PFSK-1 (cell line): Measurements from ENCODE around the gene YPEL5.

ENCODE experiments used
- FOXP2 ChIP-seq: optimal IDR thresholded peaks from 2 replicates; pipeline ENCODE3; 2011; ENCODE audit warnings: borderline replicate concordance, control low read depth, inconsistent platforms; ENCODE audit not compliant: insufficient read depth; ENCODE audit errors: extremely low read length, extremely low read depth
- POLR2AphosphoS5 ChIP-seq: IDR thresholded peaks from 2 replicates; pipeline ENCODE4 v1.6.1; 2012; ENCODE audit warnings: low read depth, mild to moderate bottlenecking, control low read depth, low read length, moderate library complexity
- SIN3A ChIP-seq: IDR thresholded peaks from 2 replicates; pipeline ENCODE4 v1.6.1; 2012; ENCODE audit warnings: mild to moderate bottlenecking, low read length, moderate library complexity, borderline replicate concordance; ENCODE audit not compliant: insufficient read depth
- TAF1 ChIP-seq: IDR thresholded peaks from 2 replicates; pipeline ENCODE4 v1.6.1; 2012; ENCODE audit warnings: low read length, control low read depth, borderline replicate concordance; ENCODE audit not compliant: insufficient read depth
- TF ChIP-seq, protein P1 (sequence below), 2 experiments: IDR thresholded peaks; 2 replicates each; pipeline versions ENCODE4 v1.6.1 to v1.8.0; 2011 to 2012; ENCODE audit warnings: low read depth in 2 of 2, low read length in 2 of 2, control low read depth in 1 of 2, inconsistent platforms in 1 of 2, mild to moderate bottlenecking in 1 of 2, moderate library complexity in 1 of 2; ENCODE audit not compliant: insufficient read depth in 1 of 2

The YPEL5 gene

DNA sequence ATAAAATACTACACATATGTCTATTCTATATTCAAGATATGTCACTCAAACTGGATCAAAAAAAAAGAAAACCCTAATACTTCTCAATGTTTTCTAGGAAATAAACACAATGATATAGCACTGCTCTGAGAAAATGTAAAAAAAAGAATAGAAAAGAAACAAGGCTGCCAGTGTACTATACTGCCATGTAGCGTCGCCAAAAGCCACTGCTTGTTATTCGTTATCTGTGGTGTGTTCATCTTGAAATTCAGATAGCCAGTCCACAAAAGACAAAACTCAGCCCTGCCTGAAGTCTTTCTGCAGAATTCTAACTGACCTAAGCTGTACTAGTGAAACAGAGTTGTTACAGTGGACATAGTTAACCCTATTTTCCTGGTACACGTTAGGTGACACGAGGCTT lies 12.2 kb upstream of the YPEL5 start:
- TF ChIP-seq SIN3A (no peak), TAF1 (no peak), FOXP2 (no peak), POLR2AphosphoS5 (no peak)
- TF ChIP-seq, protein P1, sequence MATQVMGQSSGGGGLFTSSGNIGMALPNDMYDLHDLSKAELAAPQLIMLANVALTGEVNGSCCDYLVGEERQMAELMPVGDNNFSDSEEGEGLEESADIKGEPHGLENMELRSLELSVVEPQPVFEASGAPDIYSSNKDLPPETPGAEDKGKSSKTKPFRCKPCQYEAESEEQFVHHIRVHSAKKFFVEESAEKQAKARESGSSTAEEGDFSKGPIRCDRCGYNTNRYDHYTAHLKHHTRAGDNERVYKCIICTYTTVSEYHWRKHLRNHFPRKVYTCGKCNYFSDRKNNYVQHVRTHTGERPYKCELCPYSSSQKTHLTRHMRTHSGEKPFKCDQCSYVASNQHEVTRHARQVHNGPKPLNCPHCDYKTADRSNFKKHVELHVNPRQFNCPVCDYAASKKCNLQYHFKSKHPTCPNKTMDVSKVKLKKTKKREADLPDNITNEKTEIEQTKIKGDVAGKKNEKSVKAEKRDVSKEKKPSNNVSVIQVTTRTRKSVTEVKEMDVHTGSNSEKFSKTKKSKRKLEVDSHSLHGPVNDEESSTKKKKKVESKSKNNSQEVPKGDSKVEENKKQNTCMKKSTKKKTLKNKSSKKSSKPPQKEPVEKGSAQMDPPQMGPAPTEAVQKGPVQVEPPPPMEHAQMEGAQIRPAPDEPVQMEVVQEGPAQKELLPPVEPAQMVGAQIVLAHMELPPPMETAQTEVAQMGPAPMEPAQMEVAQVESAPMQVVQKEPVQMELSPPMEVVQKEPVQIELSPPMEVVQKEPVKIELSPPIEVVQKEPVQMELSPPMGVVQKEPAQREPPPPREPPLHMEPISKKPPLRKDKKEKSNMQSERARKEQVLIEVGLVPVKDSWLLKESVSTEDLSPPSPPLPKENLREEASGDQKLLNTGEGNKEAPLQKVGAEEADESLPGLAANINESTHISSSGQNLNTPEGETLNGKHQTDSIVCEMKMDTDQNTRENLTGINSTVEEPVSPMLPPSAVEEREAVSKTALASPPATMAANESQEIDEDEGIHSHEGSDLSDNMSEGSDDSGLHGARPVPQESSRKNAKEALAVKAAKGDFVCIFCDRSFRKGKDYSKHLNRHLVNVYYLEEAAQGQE (IDR thresholded peaks at IDR 0.05; ENCODE audit: insufficient read depth in 1 of 2, low read depth in 2 of 2, low read length in 2 of 2) = no peak

DNA sequence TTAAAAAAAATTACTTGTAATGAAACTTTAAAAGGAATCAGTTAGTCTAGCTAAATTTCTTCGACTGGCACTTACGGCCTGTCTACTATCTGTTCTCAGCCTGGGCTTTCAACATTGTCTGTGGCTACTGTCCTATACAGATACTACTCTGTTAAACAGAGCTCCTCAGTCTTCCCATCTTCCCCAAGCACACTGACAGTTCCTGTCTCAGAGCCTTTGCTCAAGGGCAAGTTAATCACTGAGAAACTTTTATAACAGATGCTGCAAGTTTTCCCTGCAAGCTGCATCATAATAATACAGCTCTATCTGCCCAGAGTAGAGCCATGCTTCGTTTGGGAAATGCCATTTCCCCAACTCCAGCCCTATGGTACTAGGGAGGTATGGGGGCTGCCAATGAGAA lies 11.3 kb upstream of the YPEL5 start:
- TF ChIP-seq TAF1 (no peak), SIN3A (no peak), POLR2AphosphoS5 (no peak), FOXP2 (no peak)
- TF ChIP-seq, protein P1 (IDR thresholded peaks at IDR 0.05; ENCODE audit: insufficient read depth in 1 of 2, low read depth in 2 of 2, low read length in 2 of 2) = no peak

DNA sequence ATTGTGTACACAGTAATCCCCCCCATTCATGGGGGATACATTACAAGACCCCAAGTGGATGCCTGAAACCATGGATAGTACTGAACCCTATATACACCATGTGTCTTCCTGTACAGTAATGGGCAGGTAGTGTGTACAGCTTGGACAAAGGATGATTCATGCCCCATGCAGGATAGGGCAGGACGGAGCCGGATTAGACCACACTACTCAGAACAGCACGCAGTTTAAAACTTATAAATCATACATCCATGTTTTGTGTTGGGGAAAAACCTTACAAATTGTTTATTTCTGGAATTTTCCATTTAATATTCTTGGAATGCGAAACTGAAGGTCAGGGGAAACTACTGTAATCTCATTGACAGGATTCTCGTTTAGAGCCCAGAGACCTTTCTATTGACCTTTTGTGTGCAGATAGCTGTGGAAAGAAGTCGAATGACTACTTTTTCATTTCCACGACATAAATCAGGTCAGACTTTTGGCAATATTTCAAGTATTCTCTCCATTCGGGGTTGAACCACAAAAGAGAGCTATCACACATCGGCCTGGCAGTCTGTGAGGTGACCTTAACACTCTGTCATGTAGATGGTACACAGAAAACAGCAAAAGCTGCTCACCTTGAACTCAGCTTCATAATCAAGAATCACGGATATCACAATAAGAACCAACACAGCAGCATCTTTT lies 9.9 kb upstream of the YPEL5 start:
- TF ChIP-seq TAF1 = no peak
- TF ChIP-seq, protein P1 (IDR thresholded peaks at IDR 0.05; ENCODE audit: insufficient read depth in 1 of 2, low read depth in 2 of 2, low read length in 2 of 2) = no peak

DNA sequence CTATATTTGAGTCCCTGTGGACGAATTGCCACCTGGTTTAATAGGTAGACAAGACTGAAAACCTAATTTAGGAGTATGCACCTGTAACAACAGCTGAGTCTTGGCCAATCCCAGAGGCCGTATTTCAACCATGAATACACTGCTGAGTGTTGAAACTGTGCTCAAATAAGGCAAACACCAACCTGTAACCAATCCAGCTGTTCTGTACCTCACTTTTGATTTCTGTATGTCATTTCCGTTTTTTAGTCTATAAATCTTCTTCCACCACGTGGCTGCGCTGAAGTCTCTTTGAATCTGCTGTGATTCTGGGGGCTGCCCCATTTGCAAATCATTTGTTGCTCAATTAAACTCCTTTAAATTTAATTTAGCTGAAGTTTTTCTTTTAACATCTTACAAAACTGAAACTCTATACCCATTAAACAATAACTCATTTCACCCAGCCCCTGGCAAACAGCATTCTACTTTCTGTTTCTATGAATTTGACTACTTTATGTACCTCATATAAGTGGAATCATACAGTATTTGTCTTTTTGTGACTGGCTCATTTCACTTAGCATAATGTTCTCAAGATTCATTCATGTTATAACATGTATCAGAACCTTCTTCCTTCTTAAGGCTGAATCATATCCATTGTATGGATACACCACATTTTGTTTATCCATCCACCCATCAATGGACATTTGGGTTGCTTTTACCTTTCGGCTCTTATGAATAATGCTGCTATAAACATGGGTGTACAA lies 7.5 kb upstream of the YPEL5 start:
- TF ChIP-seq SIN3A (no peak), TAF1 (no peak), FOXP2 (no peak), POLR2AphosphoS5 (no peak)
- TF ChIP-seq, protein P1 (IDR thresholded peaks at IDR 0.05; ENCODE audit: insufficient read depth in 1 of 2, low read depth in 2 of 2, low read length in 2 of 2) = no peak
